K562 (cell line): ENCODE data around the gene FDX2. TPM values are rescaled to one million over a fixed set of nuclear protein-coding genes. Genes with fewer than 3 reads are reported as not detected.
A peak's percentile ranks its signal among the peaks of the same experiment; 100 is the strongest.

Source experiments
- CHD4 ChIP-seq: fragments of 200-600 bp; sonication (generic); IDR thresholded peaks from 3 replicates; pipeline ENCODE4 v1.6.1; 2012; ENCODE audit warnings: low read depth, mild to moderate bottlenecking, mixed read lengths, low read length, inconsistent platforms; ENCODE audit not compliant: insufficient read depth, insufficient replicate concordance, poor library complexity, severe bottlenecking
- CUX1 ChIP-seq: fragments of 200-800 bp; sonication (Bioruptor generic); IDR thresholded peaks from 2 replicates; pipeline ENCODE4 v1.6.1; 2016; ENCODE audit warnings: missing genetic modification characterization, missing compliant biosample characterization
- EGR1 ChIP-seq: fragments of 450-650 bp; conservative IDR thresholded peaks from 2 replicates; pipeline ENCODE4 v1.6.1; 2017; ENCODE audit warnings: mild to moderate bottlenecking
- FOXA1 ChIP-seq: fragments of 450-650 bp; IDR thresholded peaks from 2 replicates; pipeline ENCODE4 v1.6.1; 2016; ENCODE audit warnings: mild to moderate bottlenecking, borderline replicate concordance
- FOXJ2 ChIP-seq: fragments of 200-800 bp; sonication (Bioruptor generic); IDR thresholded peaks from 2 replicates; pipeline ENCODE4 v1.6.1; 2016; ENCODE audit warnings: missing genetic modification characterization, missing compliant biosample characterization
- GTF2A2 ChIP-seq: IDR thresholded peaks from 2 replicates; pipeline ENCODE4 v1.6.1; 2016; ENCODE audit warnings: mild to moderate bottlenecking, missing genetic modification characterization, missing compliant biosample characterization
- KAT7 ChIP-seq: sonication (generic); formaldehyde crosslinking; IDR thresholded peaks from 2 replicates; pipeline ENCODE4 v1.8.0; 2022; ENCODE audit warnings: missing genetic modification reagents, mild to moderate bottlenecking, borderline replicate concordance
- LARP7 ChIP-seq: fragments of 450-650 bp; IDR thresholded peaks from 2 replicates; pipeline ENCODE4 v1.6.1; 2016
- MEIS2 ChIP-seq: fragments of 450-650 bp; IDR thresholded peaks from 2 replicates; pipeline ENCODE4 v1.6.1; 2014; ENCODE audit warnings: mild to moderate bottlenecking; ENCODE audit not compliant: partially characterized antibody
- NFRKB ChIP-seq: fragments of 450-650 bp; IDR thresholded peaks from 2 replicates; pipeline ENCODE4 v1.6.1; 2016; ENCODE audit warnings: low read depth
- NR1H2 ChIP-seq: sonication (generic); formaldehyde crosslinking; IDR thresholded peaks from 2 replicates; pipeline ENCODE4 v1.4.0; 2020; ENCODE audit warnings: mild to moderate bottlenecking, missing genetic modification reagents
- POLR3A ChIP-seq: IDR thresholded peaks from 2 replicates; pipeline ENCODE4 v1.6.1; 2011; ENCODE audit warnings: borderline replicate concordance, mild to moderate bottlenecking, moderate library complexity; ENCODE audit not compliant: insufficient read length, insufficient read depth; ENCODE audit errors: extremely low read depth
- POLR3G ChIP-seq: IDR thresholded peaks from 2 replicates; pipeline ENCODE4 v1.6.1; 2011; ENCODE audit not compliant: insufficient read length, insufficient replicate concordance; ENCODE audit errors: extremely low read depth
- PTBP1 ChIP-seq: fragments of 200-400 bp; formaldehyde crosslinking; IDR thresholded peaks from 2 replicates; pipeline ENCODE4 v1.6.1; 2017; ENCODE audit warnings: low read depth, low read length
- RB1 ChIP-seq: fragments of 450-650 bp; IDR thresholded peaks from 2 replicates; pipeline ENCODE4 v1.6.1; 2017; ENCODE audit warnings: low read depth, mild to moderate bottlenecking
- SNRNP70 ChIP-seq: fragments of 200-400 bp; formaldehyde crosslinking; optimal IDR thresholded peaks from 2 replicates; pipeline ENCODE3; 2017; ENCODE audit warnings: low read depth, low read length
- SRSF7 ChIP-seq: fragments of 200-400 bp; formaldehyde crosslinking; optimal IDR thresholded peaks from 2 replicates; pipeline ENCODE3; 2017; ENCODE audit warnings: mild to moderate bottlenecking, low read depth, low read length
- SUPT5H ChIP-seq: fragments of 450-650 bp; IDR thresholded peaks from 2 replicates; pipeline ENCODE4 v1.6.1; 2016
- TAL1 ChIP-seq: fragments of 450-650 bp; IDR thresholded peaks from 2 replicates; pipeline ENCODE4 v1.6.1; 2016; ENCODE audit warnings: mild to moderate bottlenecking
- TEAD2 ChIP-seq: fragments of 450-650 bp; IDR thresholded peaks from 2 replicates; pipeline ENCODE4 v1.6.1; 2016; ENCODE audit warnings: missing genetic modification characterization, control low read depth, missing compliant biosample characterization
- ZNF134 ChIP-seq: fragments of 250-450 bp; sonication (Bioruptor Pico); conservative IDR thresholded peaks from 2 replicates; pipeline ENCODE4 v1.4.0; 2020
- ZNF280B ChIP-seq: fragments of 250-450 bp; sonication (Bioruptor Pico); IDR thresholded peaks from 2 replicates; pipeline ENCODE4 v1.5.1; 2021; ENCODE audit warnings: mild to moderate bottlenecking
- ZNF384 ChIP-seq: IDR thresholded peaks from 2 replicates; pipeline ENCODE4 v1.6.1; 2012; ENCODE audit warnings: low read depth, low read length, improper control_type of control experiment
- ZNF75A ChIP-seq: fragments of 450-650 bp; formaldehyde crosslinking; IDR thresholded peaks from 2 replicates; pipeline ENCODE4 v1.4.0; 2020; ENCODE audit warnings: mild to moderate bottlenecking
- polyA plus RNA-seq, 8 experiments: library from polyadenylated mRNA; depleted of rRNA in 4 of 8; stranded (reverse) in 5 of 8; unstranded in 3 of 8; fragments of >200 nt; fragmentation: Nextera tagmentation in 2 of 8; fragmentation: Illumina TruSeq in 1 of 8; extraction: Ambion mirVana in 2 of 8; extraction: Trizol in 1 of 8; gene quantifications; 2 replicates each; pipeline versions ENCODE4 v1.2.1 to v1.2.3, GENCODE V29; 2011 to 2014; ENCODE audit warnings: inconsistent platforms in 1 of 8, missing spikeins in 1 of 8
- total RNA-seq, 7 experiments: library from RNA; depleted of rRNA in 6 of 7; stranded (reverse); fragments of >200 nt in 6 of 7; fragmentation: Illumina TruSeq in 2 of 7; extraction: Trizol in 2 of 7; gene quantifications; 2 replicates each; pipeline versions ENCODE4 v1.2.1 to v1.2.3, GENCODE V29; 2011 to 2021; ENCODE audit warnings: low replicate concordance in 1 of 7

FDX2 gene
- total and polyA plus RNA-seq, 9 of the 15 experiments (the other 6 are each of a cell fraction or from before 2014, with no cell fraction given), result 2.5 to 49.8 (median 29.7) TPM

- TF ChIP-seq CUX1 (no peak), POLR3A (no peak), SNRNP70 (no peak), SRSF7 (no peak), GTF2A2 (tag) (no peak), POLR3G (no peak), ZNF75A (CRISPR knock-in tag) (no peak), ZNF384 (peak; percentile 37; the same call in 1 of the 2 replicates), TEAD2 (no peak), CHD4 (peak; percentile 82), ZNF280B (CRISPR knock-in tag) (no peak), NFRKB (0 out of 2 replicates have a peak, but pooled peaks have one; percentile 34), KAT7 (CRISPR knock-in tag) (no peak; the same call in 1 of the 2 replicates), ZNF134 (no peak), LARP7 (0 out of 2 replicates have a peak, but pooled peaks have one; percentile 8), PTBP1 (no peak), EGR1 (no peak), FOXA1 (no peak), TAL1 (no peak), RB1 (peak; percentile 85), MEIS2 (no peak), SUPT5H (no peak), NR1H2 (CRISPR knock-in tag) (no peak), FOXJ2 (tag) (no peak)
Observed at GRCh38 chr19:10269333-10270179, 46.3 kb downstream of the FDX2 start (continued).
